Gastrocnemius medialis (tissue), 4 donors: Measurements from ENCODE around the gene ZNF236.
A peak's percentile ranks its signal among the peaks of the same experiment; 100 is the strongest.

Source experiments
- CTCF ChIP-seq, 5 experiments: fragments of 450-650 bp in 3 of 5; fragments of 200-600 bp in 2 of 5; sonication (generic) in 2 of 5; IDR thresholded peaks in 4 of 5; conservative IDR thresholded peaks in 1 of 5; 1 replicate in 4 of 5; 2 replicates in 1 of 5; pipeline ENCODE4 v1.5.1; 2016 to 2019; ENCODE audit warnings: antibody characterized with exemption in 5 of 5, mild to moderate bottlenecking in 3 of 5, moderate library complexity in 3 of 5
- POLR2A ChIP-seq, 2 donors: fragments of 450-650 bp; IDR thresholded peaks; one replicate each; pipeline ENCODE4 v1.6.1; 2017; ENCODE audit warnings: antibody characterized with exemption in 2 of 2, mild to moderate bottlenecking in 2 of 2, moderate library complexity in 2 of 2

GRCh38 chr18:76803814-76804213 is 18.5 kb upstream of the ZNF236 start:
- TF ChIP-seq CTCF (IDR thresholded peaks at IDR 0.05 in 4 of 5, conservative IDR thresholded peaks at IDR 0.05 in 1 of 5) (peak; percentile 54 to 79 (median 61)), POLR2A (IDR thresholded peaks at IDR 0.05) (no peak)
